GM23338 (cell line): ENCODE measurements around the gene SARNP. TPM values are rescaled to one million over a fixed set of nuclear protein-coding genes. Genes with fewer than 3 reads are reported as not detected.

Source experiments
- ATAC-seq: fragments of 200-7000 bp; cut with Tn5 transposase; 3 replicates; pipeline ENCODE4 v1.9.1; 2020
- DNase-seq: peaks from one replicate; pipeline ENCODE4 v3.0.0-alpha.2; 2015; ENCODE audit warnings: low spot score
- H2AFZ ChIP-seq: fragments of 200-600 bp; sonication (generic); 2 replicates; pipeline ENCODE4 v1.8.0; 2016; ENCODE audit warnings: antibody characterized with exemption, mild to moderate bottlenecking, moderate library complexity
- H3F3A ChIP-seq: fragments of 200-600 bp; sonication (generic); replicated peaks from 2 replicates; pipeline ENCODE4 v1.8.0; 2017; ENCODE audit warnings: antibody characterized with exemption, mixed run types, low read depth
- H3K27ac ChIP-seq: fragments of 200-600 bp; sonication (generic); 2 replicates; pipeline ENCODE4 v1.6.1; 2016; ENCODE audit warnings: low read depth
- H3K27me3 ChIP-seq: fragments of 200-600 bp; sonication (generic); 2 replicates; pipeline ENCODE4 v1.8.0; 2016; ENCODE audit warnings: mild to moderate bottlenecking, mixed run types, moderate library complexity; ENCODE audit not compliant: insufficient read depth
- H3K36me3 ChIP-seq: fragments of 200-600 bp; sonication (generic); 2 replicates; pipeline ENCODE4 v1.8.0; 2016; ENCODE audit warnings: mild to moderate bottlenecking; ENCODE audit not compliant: insufficient read depth
- H3K4me1 ChIP-seq: fragments of 200-600 bp; sonication (generic); 2 replicates; pipeline ENCODE4 v1.8.0; 2016; ENCODE audit warnings: mild to moderate bottlenecking, moderate library complexity; ENCODE audit not compliant: insufficient read depth
- H3K4me2 ChIP-seq: fragments of 200-600 bp; sonication (generic); 2 replicates; pipeline ENCODE4 v1.7.1; 2017; ENCODE audit warnings: mixed run types
- H3K4me3 ChIP-seq: fragments of 200-600 bp; sonication (generic); 2 replicates; pipeline ENCODE4 v1.6.1; 2016; ENCODE audit warnings: mixed run types
- H3K79me2 ChIP-seq: fragments of 200-600 bp; sonication (generic); replicated peaks from 2 replicates; pipeline ENCODE4 v1.8.0; 2017; ENCODE audit warnings: mild to moderate bottlenecking; ENCODE audit not compliant: insufficient read depth
- H3K9me2 ChIP-seq: fragments of 200-600 bp; sonication (generic); 2 replicates; pipeline ENCODE4 v1.8.0; 2017; ENCODE audit not compliant: insufficient read depth
- H4K20me1 ChIP-seq: fragments of 200-600 bp; sonication (generic); replicated peaks from 2 replicates; pipeline ENCODE4 v1.8.0; 2017; ENCODE audit warnings: mild to moderate bottlenecking; ENCODE audit not compliant: insufficient read depth
- H3K27ac Mint-ChIP-seq: 2 replicates; pipeline ENCODE4 v1.8.0; 2020; ENCODE audit warnings: inconsistent platforms, mild to moderate bottlenecking, moderate library complexity, mixed read lengths
- H3K27me3 Mint-ChIP-seq: 3 replicates; pipeline ENCODE4 v1.8.0; 2022; ENCODE audit warnings: low read depth, mild to moderate bottlenecking, moderate library complexity, mixed read lengths, inconsistent platforms; ENCODE audit not compliant: insufficient read depth, poor library complexity
- H3K36me3 Mint-ChIP-seq: 3 replicates; pipeline ENCODE4 v1.8.0; 2021; ENCODE audit warnings: low read depth, mild to moderate bottlenecking, inconsistent platforms, moderate library complexity, mixed read lengths
- H3K4me1 Mint-ChIP-seq: 3 replicates; pipeline ENCODE4 v1.8.0; 2020; ENCODE audit warnings: mild to moderate bottlenecking, inconsistent platforms, mixed read lengths
- H3K4me3 Mint-ChIP-seq: 3 replicates; pipeline ENCODE4 v1.8.0; 2021; ENCODE audit warnings: moderate library complexity, mild to moderate bottlenecking, inconsistent platforms, mixed read lengths
- H3K9me3 Mint-ChIP-seq: 3 replicates; pipeline ENCODE4 v1.8.0; 2020; ENCODE audit warnings: moderate library complexity, mild to moderate bottlenecking, inconsistent platforms, mixed read lengths
- CREB1 ChIP-seq: fragments of 250-450 bp; sonication (Bioruptor Pico); IDR thresholded peaks from 2 replicates; pipeline ENCODE4 v1.5.0; 2020; ENCODE audit warnings: low read depth, mild to moderate bottlenecking, moderate library complexity
- EZH2 ChIP-seq: fragments of 200-600 bp; sonication (generic); IDR thresholded peaks from one replicate; pipeline ENCODE4 v1.8.0; 2017; ENCODE audit warnings: antibody characterized with exemption, mild to moderate bottlenecking, low read depth; ENCODE audit not compliant: unreplicated experiment
- EZH2phosphoT487 ChIP-seq: fragments of 200-600 bp; sonication (generic); IDR thresholded peaks from one replicate; pipeline ENCODE4 v1.8.1; 2018; ENCODE audit warnings: antibody characterized with exemption; ENCODE audit not compliant: unreplicated experiment
- JUNB ChIP-seq: IDR thresholded peaks from one replicate; pipeline ENCODE4 v1.6.1; 2016; ENCODE audit warnings: antibody characterized with exemption; ENCODE audit not compliant: unreplicated experiment
- NANOG ChIP-seq: IDR thresholded peaks from 2 replicates; pipeline ENCODE4 v1.6.1; 2016; ENCODE audit warnings: antibody characterized with exemption, borderline replicate concordance
- POLR2AphosphoS5 ChIP-seq: IDR thresholded peaks from 2 replicates; pipeline ENCODE4 v1.6.1; 2016; ENCODE audit warnings: antibody characterized with exemption, low read depth
- REST ChIP-seq: IDR thresholded peaks from one replicate; pipeline ENCODE4 v1.6.1; 2018; ENCODE audit warnings: antibody characterized with exemption; ENCODE audit not compliant: unreplicated experiment
- STAT1 ChIP-seq: IDR thresholded peaks from one replicate; pipeline ENCODE4 v1.6.1; 2016; ENCODE audit warnings: antibody characterized with exemption; ENCODE audit not compliant: unreplicated experiment
- ZNF114 ChIP-seq: fragments of 250-450 bp; sonication (Bioruptor Pico); IDR thresholded peaks from 2 replicates; pipeline ENCODE4 v1.5.0; 2020; ENCODE audit warnings: mild to moderate bottlenecking, moderate library complexity
- ZNF331 ChIP-seq: fragments of 250-450 bp; sonication (Bioruptor Pico); IDR thresholded peaks from 2 replicates; pipeline ENCODE4 v1.5.0; 2020; ENCODE audit warnings: low read depth, mild to moderate bottlenecking, moderate library complexity
- ZNF462 ChIP-seq: fragments of 250-450 bp; sonication (Bioruptor Pico); IDR thresholded peaks from 2 replicates; pipeline ENCODE4 v1.5.0; 2020; ENCODE audit warnings: mild to moderate bottlenecking, moderate library complexity
- polyA plus RNA-seq: library from polyadenylated mRNA; unstranded; fragments of >200 nt; fragmentation: Nextera tagmentation; extraction: Ambion mirVana; gene quantifications from 2 replicates; pipeline ENCODE4 v1.2.1, GENCODE V29; 2016
- total RNA-seq: library from RNA; depleted of rRNA; stranded (reverse); fragments of >200 nt; shearing (Covaris generic); gene quantifications from 2 replicates; pipeline ENCODE4 v1.2.3, GENCODE V29; 2014
- TF ChIP-seq, protein P1 (sequence below), 2 experiments: fragments of 200-600 bp in 1 of 2; sonication (generic) in 1 of 2; conservative IDR thresholded peaks; 2 replicates each; pipeline versions ENCODE4 v1.5.1 to v1.6.1; 2016 to 2017; ENCODE audit warnings: antibody characterized with exemption in 2 of 2, low read depth in 2 of 2, mild to moderate bottlenecking in 2 of 2, moderate library complexity in 1 of 2
- TF ChIP-seq, protein P2 (sequence below): IDR thresholded peaks from 2 replicates; pipeline ENCODE4 v1.6.1; 2016; ENCODE audit warnings: antibody characterized with exemption

Gene SARNP
- total and polyA plus RNA-seq, 2 experiments from 2014 or later: 96.0 to 313 TPM

DNA sequence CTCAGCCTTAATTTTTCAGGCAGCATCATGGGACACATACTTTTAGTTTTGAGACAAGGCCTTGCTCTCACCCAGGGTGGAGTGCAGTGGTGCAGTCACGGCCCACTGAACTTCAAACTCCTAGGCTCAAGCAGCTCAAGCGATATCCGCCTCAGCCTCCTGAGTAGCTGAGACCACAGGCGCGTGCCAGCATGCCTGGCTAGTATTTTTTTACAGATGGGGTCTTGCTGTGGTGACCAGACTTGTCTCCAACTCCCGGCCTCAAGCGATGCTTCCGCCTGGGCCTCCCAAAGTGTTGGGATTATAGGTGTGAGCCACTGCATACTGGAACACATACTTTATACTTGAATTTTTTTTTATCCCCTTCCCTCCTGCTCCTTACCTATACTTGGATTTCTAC is 94.6 kb downstream of the SARNP start:
- H3K4me3 Mint-ChIP-seq: no peak overlapping the region
- Histone ChIP-seq H3K9me2 (no peaks in the 10 kb centered on the region), H3F3A (peaks cover 8% of the 10 kb centered on the region; the same call in 1 of the 2 replicates), H3K36me3 (peaks cover 8% of the 10 kb centered on the region; the same call in 1 of the 2 replicates), H2AFZ (no peak overlapping the region), H3K27me3 (no peaks in the 10 kb centered on the region), H4K20me1 (0 out of 2 replicates have a peak, but pooled peaks cover 6% of the 10 kb centered on the region), H3K4me2 (no peak overlapping the region), H3K27ac (no peak overlapping the region), H3K4me1 (peaks cover 27% of the 10 kb centered on the region), H3K79me2 (peaks cover 11% of the 10 kb centered on the region), H3K4me3 (no peak overlapping the region)
- no peak overlapping the region for H3K27ac Mint-ChIP-seq
- TF ChIP-seq EZH2phosphoT487: no peak
- TF ChIP-seq STAT1: no peak
- TF ChIP-seq POLR2AphosphoS5: no peak
- TF ChIP-seq, protein P1, sequence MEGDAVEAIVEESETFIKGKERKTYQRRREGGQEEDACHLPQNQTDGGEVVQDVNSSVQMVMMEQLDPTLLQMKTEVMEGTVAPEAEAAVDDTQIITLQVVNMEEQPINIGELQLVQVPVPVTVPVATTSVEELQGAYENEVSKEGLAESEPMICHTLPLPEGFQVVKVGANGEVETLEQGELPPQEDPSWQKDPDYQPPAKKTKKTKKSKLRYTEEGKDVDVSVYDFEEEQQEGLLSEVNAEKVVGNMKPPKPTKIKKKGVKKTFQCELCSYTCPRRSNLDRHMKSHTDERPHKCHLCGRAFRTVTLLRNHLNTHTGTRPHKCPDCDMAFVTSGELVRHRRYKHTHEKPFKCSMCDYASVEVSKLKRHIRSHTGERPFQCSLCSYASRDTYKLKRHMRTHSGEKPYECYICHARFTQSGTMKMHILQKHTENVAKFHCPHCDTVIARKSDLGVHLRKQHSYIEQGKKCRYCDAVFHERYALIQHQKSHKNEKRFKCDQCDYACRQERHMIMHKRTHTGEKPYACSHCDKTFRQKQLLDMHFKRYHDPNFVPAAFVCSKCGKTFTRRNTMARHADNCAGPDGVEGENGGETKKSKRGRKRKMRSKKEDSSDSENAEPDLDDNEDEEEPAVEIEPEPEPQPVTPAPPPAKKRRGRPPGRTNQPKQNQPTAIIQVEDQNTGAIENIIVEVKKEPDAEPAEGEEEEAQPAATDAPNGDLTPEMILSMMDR (conservative IDR thresholded peaks at IDR 0.05; ENCODE audit: low read depth in 2 of 2): no peak
- TF ChIP-seq, protein P2, sequence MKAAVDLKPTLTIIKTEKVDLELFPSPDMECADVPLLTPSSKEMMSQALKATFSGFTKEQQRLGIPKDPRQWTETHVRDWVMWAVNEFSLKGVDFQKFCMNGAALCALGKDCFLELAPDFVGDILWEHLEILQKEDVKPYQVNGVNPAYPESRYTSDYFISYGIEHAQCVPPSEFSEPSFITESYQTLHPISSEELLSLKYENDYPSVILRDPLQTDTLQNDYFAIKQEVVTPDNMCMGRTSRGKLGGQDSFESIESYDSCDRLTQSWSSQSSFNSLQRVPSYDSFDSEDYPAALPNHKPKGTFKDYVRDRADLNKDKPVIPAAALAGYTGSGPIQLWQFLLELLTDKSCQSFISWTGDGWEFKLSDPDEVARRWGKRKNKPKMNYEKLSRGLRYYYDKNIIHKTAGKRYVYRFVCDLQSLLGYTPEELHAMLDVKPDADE: no peak
- TF ChIP-seq EZH2: no peak
- TF ChIP-seq REST: no peak
- TF ChIP-seq ZNF114: no peak
- no peak for TF ChIP-seq CREB1
- no peak for TF ChIP-seq ZNF462 (CRISPR knock-in tag)
- no peak for TF ChIP-seq NANOG
- no peak for TF ChIP-seq ZNF331 (CRISPR knock-in tag)
- no peak for TF ChIP-seq JUNB
- peaks cover 41% of the 10 kb centered on the region for H3K4me1 Mint-ChIP-seq
- no peak for ATAC-seq
- no peak for DNase-seq
- H3K27me3 Mint-ChIP-seq: peaks cover 16% of the 10 kb centered on the region
- no peaks in the 10 kb centered on the region for H3K9me3 Mint-ChIP-seq
- peaks cover 41% of the 10 kb centered on the region for H3K36me3 Mint-ChIP-seq
